Measurements from ENCODE around the gene NIPSNAP2.
"Not testable (repeated sequence)": the region's sequence is repeated elsewhere in the genome, so short reads cannot be mapped to it uniquely, and the experiment has no call there.

Gene NIPSNAP2

GRCh38 chr7:56048245-56048644 is 83.9 kb downstream of the NIPSNAP2 start:
- no peak for DNase-seq

- DNase-seq = not testable (repeated sequence)
These were observed 84.4 kb downstream of the NIPSNAP2 start for GRCh38 chr7:56048763-56049162.

Measured in NCI-H524 treated with DMSO at 0.1 percent for 48 hours (cell line).